ENCODE measurements around the gene AMZ1.
"Not testable (repeated sequence)": the region's sequence is repeated elsewhere in the genome, so short reads cannot be mapped to it uniquely, and the experiment has no call there.

The AMZ1 gene

DNA sequence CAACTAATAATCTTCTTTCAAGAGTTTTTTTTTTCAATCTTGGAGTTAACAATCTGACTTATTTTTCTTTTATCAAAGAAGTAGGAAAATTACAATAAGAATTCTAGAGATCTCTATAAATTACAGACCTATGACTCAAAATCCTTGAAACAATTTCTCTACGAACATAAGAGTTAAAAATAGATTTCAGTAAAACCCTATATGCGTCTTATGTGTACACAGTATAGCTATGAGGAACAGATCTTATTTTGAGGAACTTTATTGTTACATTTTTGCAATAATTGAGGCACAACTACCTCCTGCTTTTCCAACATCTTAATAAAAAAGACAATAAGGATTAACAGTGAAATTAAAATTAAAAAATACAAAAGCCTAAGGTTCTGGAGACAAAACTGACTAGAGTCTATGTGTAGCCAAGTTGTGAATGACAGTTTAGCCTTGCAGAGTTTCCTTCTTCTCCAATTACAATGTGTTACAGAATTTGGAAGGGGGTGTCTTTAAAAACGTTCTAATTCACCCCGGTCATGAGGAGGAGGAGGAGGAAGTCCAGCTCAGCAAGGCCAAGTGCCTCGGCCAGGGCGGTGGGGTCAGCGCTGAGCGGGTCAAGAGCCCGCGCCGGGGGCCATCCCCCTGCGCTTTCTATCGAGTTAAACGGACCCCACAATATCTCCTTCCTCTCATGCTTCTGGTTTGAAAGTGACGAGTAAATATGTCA, 40.5 kb downstream of the AMZ1 start:
- DNase-seq (ENCODE audit: low spot score) = no peak

DNA sequence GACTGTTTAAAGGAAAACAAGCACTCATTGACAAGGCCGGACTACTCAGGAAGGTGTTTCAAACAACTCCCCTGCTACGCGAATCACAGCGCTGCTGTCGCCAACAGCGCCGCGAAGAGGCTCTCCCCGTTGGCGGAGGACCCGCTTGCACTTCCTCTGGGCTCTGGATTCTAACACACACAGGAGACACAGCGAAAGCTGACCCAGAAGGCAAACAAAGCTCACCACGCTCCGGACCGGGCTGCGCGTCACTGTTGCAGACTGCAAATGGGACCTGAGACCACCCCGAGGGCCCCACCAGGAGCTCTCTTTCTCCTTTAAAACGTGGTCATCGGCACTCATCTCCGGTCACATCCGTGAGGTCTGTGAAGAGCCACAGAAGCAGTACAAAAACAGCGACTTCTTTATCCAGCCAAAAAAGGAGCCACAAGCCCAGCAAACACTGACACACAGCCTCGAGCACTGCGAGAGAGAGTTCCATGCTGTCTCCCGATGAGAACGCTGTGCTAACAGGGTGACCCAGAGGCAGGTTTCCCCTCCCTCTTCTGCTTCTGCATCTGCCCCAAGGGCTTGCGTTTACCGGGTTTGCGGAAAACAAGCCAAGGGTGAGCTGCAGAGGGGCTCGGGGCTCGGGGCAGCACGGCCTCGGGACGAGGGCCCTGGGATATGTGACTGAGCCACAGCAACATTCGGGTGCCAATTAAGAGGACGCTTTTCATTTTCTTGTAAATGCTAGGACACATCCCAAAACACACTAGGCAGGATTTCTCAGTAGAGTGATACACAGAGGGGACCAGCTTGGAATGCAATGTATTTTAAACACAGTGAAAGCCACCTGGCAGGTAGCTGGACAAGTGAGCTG, 41.3 kb downstream of the AMZ1 start:
- no peak for DNase-seq (ENCODE audit: low spot score)

DNA sequence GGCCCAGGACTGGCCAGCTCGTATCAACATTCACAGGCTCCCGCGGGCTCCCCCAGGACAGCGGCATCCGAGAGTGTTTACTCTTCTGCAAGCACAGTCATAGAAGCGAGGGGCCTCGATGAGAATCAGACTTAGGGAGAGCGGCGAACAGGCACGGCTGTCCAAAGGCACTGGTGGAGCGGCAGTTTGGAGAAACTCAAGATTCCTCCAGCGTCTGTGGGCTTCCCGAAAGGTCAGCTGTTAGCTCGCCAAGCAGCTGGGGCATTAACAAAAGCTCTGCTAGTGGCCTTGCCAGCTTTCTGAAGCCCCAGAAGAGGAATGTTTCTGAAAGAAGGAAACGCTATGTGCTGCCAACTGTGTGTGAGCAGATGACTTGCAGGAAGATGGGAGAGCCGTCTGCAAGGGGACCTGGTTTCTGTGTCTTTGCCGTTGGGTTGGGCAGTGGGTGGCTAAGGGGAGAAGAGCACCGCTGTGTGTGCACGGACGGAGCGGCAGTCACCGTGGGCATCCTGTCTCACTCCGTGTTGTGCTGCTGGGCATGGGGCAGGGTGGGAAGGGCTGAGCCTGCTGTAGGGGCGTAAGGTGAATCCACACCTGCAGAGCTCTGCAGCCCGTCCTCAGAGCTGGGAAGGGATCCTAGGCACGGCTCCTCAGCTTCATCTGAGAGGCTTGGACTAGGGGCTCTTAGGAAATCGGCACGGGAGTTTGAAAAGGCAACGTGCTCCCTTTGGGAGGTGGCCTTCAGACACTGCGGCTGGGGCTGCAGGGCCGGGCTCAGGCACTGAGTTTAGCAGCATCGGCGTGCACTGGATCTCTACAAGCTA, 42.1 kb downstream of the AMZ1 start:
- DNase-seq (ENCODE audit: low spot score) = no peak

DNA sequence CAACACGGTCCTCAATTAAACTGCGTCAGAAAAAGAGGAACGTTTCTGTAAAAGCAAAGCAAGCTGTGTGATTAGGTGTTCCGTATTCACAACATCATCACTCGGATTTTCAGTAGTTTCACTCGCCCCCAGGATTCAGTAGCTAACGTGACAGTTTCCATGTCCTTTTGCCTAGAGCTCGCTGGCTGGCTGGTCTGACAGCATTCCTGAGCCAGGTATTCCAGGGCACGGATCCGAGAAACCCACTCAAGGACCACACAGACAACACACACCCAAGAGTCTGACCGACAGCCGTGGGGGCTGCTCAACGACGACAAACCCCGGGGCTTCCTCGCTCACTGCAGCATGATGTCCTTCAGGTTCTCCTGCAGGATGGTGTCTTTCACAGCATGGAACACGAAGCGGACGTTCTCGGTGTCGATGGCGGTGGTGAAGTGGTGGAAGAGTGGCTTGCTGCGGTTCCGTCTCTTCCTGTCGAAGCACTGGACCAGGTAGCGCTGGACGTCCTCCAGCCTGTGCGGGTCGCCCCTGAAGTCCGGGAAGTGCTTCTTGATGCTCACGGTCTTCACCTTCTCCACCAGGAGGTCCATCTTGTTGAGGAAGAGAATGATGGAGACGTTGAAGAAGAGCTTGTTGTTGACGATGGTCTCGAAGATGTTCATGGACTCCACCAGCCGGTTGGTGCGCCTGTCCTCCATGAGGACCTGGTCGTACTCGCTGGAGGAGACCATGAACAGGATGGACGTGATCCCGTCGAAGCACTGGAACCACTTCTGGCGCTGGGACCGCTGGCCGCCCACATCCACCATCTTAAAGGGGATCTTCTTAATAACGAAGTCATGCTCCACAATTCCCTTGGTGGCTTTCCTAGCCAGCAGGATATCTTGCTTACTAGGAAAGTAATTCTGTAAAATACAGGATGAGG, 43.1 kb downstream of the AMZ1 start:
- DNase-seq (ENCODE audit: low spot score) = no peak

DNA sequence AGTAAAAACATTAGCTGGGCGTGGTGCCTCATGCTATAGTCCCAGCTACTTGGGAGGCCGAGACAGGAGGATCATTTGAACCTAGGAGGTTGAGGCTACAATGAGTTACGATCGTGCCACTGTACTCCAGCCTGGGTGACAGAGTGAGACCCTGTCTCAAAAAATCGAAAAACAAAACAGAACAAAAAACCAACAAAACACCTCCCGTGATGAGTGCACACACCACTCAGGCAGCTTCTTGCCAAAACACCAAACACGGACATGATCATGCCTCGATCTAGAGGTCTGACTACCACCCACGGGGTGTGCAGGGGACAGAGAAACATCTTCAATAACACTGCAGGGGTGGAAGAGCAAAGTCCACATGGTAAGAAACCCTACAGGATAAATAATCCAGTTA, 44.4 kb downstream of the AMZ1 start:
- DNase-seq (ENCODE audit: low spot score) = no peak

DNA sequence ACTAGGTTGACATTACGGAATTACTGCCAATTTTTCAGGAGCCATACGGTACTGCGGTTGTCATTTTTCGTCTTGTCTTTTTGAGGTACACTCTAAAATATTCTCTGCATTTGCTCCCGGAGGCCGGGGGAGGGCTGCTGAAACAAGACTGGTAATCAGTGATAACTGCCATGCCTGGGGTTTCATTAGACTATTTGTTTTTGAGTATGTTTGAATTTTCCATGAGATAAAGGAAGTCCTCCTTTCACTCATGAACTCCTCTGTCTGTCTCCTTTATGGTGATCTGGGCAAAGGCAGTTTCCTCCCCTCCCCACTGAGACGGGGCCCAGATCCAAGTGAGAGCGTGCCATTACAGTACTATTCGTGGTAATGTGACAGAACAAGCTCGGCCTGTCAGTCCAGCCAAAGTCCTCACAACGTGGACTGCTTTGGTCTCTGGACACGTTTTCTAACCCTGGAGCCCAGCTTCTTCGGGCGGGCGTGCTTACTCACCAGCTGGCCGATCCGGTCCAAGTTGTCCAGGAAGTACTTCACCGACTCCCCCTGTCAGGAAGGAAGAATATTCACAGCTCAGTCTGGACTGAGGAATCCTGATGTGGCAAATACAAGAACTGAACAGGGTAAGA, 45.1 kb downstream of the AMZ1 start:
- DNase-seq (ENCODE audit: low spot score) = no peak

DNA sequence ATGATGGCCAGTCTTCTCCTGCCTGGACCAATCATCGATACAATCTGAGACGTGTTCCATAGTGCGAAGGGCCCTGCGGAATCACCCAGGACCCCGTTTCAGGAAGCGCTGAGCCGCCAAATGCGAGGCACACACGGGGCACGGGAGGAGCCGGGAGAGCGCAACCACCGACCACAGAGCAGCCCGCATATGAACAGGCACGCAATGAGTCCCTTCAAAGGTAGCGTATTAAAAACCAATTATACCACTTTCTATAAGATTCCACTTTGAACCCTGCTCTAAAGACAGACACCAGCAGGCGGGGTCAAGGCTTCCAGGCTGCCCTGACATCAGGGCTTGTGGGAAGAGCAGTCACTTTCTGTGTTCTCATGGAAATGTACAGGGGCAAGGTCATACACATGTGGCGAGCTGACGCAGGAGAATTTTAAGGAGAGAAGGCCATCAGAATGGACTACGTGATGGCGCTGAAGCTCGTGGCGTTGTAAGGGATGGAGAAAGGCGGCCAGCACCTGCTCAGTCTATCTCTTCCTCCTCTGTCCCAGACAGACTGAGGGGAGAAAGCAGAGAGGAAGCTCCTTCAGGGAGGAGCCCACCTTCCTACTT, 46.2 kb downstream of the AMZ1 start:
- DNase-seq (ENCODE audit: low spot score) = no peak

DNA sequence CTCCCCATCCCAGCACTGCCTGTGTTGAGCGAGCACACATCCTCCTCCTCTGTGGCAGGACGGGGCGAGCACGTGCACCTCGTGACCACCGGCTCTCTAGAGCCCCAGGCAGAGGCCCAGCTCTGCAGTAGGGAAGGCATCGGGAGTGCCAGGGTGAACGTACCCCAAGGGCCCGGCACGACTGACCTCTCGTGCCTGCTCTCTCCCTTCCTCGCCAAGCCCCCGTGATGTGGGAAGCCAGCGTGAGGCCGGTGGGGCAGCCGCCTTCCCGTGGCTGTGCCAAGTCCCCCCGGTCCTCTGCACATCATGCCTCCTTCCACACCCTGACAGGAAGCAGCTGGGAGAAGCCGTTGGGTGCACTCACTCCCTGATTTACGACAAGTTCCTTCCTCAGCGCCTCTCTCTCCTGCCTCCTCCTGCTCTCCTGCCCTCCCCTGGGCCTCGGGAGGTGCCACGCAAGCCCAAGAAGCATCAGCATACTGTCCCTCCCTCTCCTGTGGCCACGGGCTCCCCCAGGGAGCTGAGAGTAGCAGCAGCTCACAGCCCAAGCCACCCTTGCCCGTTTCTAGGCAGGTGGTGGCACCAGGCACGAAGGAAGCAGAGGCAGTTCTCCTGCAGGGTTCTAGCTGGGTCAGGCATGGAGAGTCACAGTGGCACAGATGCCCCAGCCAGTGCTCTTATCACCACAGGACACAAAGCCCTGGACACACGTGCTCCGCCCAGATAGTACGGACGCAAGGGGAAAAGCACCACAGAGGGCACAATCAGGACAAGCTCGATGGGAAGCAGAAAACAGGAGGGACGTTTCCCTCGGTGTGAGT, 47.0 kb downstream of the AMZ1 start:
- no peak for DNase-seq (ENCODE audit: low spot score)

DNA sequence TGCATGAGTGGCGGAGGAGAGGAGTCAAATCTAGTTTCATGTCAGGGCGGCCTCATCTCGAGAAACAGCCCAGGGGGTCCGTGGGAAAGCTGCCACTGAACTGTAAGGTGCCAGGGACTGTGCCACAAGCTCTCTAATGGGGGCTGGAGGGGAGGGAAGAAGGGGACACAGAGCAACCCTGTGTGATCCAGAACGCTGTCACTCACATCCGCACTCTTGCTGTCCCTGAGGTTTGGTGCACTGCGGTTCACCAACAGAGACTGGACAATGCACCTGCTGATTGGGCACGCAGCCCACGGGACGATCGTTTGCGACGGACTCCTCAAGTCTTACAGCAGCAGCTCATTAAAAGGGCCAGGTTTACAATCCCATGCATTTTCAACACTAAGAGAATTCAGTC, 47.7 kb downstream of the AMZ1 start:
- DNase-seq (ENCODE audit: low spot score) = no peak

DNA sequence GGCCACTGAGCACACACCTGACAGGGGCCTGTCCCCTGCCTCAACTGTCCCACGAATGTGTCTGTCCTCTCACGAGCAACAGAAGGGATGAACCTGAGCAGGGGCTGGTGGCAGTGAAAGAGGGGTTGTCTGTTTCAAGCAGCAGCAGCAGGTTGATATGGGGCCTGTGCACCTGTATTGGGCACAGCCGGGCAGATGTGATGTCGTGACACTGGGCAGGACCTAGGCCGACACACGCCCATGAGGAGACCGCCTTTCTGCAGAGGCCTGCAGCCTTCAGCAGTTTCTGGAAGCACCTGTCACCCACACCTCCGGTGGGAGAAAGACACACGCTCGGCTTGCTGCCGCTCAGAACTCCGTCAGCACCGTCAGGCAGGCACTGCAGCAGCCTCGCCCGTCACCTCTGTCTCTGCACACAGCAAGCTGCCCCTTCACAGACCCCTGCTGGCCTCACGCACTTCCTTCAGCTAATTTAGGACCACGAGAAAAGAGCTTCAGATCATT, 48.5 kb downstream of the AMZ1 start:
- DNase-seq (ENCODE audit: low spot score) = no peak

DNA sequence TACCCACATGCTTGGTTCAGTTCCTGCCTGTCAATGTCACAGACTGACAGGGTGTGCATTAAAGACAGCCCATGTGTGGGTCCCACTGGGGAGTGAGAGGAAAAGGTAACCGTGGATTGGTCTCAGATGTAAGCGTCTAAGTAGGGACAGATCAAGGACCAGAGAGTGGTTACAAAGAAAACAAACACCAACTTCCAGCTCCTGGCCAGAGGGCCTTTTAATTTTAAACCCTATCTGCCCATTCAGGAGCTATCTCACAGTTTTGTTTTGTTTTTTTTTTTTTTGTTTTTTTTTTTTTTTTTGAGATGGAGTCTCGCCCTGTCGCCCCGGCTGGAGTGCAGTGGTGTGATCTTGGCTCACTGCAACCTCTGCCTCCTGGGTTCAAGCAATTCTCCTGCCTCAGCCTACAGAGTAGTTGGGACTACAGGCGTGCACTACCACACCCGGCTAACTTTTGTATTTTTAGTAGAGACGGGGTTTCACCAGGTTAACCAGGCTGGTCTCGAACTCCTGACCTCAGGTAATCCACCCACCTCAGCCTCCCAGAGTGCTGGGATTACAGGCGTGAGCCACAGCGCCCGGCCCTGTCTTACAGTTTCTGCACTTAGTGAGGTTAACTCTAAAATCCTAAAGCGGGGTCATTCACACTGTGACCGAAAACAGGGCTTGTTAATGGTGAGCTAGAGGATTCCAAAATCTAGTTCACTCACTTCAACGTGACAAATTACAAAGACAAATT, 49.2 kb downstream of the AMZ1 start:
- not testable (repeated sequence) for DNase-seq (ENCODE audit: low spot score)

DNA sequence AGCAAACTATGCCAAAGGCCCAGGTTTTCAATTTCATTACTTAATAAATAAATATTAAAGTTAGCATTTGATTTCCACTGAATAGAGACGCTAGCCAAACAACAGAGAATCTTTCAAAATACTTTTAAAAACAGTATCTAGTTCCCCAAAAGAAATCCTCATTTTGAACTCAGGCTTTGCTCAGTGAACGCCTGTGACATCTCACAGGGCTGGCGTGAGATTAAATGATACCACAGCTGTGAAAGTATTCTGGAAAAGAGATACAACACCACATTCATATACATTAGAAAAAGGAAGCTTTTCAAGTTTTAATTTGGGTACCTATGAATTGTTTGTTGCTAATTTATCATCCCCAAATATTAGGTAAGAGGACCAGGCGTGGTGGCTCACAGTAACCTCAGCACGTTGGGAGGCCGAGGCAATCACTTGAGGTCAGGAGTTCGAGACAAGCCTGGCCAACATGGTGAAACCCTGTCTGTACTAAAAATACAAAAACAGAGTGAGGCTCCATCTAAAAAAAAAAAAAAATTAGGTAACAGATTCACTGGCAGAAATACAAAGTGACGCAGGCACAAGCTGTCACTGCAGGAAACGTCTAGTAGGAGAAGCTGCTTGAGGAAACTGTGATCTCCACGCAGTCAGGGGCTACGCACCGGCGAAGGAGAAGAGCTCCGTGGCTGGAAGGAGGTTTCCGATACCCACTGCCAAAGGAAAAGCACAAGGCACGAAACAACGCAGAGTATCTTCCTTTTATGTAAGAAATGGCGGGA, 50.0 kb downstream of the AMZ1 start:
- no peak for DNase-seq (ENCODE audit: low spot score)

DNA sequence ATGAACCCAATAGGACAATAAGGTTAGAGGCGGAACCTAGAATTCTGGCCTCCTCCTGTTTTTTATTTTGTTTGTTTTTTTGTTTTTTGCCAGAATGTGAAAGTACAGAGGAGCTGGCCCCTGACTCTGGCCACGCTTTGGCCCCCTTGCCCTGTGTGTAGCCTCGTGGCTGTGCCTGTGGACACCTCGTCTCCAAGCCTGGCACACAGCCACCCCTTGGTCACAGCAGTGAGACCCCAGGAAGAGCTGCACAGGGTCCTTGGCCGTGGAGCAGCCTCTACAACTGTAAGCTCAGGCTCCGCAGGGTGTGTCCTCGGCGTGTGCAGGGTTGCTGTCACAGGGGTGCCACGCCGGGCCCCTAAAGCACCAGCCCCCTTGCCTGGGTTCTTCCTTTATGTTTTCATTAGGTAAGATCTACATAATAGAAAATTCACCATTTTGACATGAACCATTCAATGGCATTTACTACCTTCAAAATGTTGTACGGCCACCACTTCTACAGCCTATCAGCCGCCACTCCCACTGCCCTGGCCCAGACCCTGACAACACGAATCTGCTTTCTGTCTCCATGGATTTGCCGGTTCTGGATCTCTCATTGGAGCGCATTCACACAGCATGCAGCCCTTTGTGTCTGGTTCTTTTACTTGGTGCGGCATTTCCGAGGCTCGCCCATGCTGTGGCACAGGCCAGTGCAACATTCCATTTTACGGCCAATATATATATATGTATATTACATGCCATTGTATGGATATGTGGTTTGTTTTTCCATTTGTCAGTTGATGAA, 51.0 kb downstream of the AMZ1 start:
- no peak for DNase-seq (ENCODE audit: low spot score)

DNA sequence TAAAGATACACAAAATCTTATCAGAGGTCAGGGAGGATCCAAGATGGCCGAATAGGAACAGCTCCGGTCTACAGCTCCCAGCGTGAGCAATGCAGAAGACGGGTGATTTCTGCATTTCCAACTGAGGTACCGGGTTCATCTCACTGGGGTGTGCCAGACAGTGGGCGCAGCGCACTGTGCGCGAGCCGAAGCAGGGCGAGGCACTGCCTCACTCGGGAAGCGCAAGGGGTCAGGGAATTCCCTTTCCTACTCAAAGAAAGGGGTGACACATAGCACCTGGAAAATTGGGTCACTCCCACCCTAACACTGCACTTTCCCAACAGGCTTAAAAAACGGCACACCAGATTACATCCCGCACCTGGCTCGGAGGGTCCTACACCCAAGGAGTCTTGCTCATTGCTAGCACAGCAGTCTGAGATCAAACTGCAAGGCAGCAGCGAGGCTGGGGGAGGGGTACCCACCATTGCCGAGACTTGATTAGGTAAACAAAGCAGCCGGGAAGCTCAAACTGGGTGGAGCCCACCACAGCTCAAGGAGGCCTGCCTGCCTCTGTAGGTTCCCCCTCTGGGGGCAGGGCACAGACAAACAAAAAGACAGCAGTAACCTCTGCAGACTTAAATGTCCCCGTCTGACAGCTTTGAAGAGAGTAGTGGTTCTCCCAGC, 55.7 kb downstream of the AMZ1 start:
- not testable (repeated sequence) for DNase-seq (ENCODE audit: low spot score)

DNA sequence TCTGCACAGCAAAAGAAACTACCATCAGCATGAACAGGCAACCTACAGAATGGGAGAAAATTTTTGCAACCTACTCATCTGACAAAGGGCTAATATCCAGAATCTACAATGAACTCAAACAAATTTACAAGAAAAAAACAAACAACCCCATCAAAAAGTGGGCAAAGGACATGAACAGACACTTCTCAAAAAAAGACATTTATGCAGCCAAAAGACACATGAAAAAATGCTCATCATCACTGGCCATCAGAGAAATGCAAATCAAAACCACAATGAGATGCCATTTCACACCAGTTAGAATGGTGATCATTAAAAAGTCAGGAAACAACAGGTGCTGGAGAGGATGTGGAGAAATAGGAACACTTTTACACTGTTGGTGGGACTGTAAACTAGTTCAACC, 60.7 kb downstream of the AMZ1 start:
- DNase-seq (ENCODE audit: low spot score) = not testable (repeated sequence)

DNA sequence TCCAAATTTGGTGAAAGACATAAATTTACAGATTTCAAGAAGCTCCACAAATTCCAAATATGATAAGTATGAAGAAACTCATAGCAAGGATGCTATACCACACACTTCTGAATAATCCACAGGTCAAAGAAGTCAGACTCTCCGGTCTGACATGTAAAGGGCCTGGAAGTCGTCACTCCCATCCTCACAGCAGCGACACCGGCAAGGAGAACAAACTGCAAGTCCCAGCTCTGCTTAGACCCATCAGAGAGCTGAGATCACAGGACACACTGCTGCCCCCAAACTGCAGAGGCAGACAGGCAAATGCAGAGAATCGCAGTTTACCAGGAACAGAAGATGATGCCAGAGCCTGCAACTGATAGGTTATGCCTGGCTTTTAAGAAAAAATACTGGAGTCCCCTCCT, 62.0 kb downstream of the AMZ1 start:
- DNase-seq (ENCODE audit: low spot score) = no peak

DNA sequence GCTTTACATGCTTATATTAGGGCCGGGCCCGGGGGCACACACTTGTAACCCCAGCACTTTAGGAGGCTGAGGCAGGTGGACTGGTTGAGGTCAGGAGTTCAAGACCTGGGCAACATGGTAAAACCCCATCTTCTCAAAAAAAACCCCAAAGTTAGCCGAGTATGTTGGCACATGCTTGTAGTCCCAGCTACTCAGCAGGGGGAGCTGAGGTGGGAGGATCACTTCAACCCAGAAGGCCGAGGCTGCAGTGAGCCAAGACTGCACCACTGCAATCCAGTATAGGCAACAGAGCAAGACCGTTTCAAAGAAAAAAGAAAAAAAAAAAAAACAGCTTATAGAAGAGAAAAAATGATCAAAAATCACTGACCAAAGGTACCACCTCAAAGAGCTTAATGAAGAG, 63.1 kb downstream of the AMZ1 start:
- no peak for DNase-seq (ENCODE audit: low spot score)

Measured in activated CD4-positive, alpha-beta T cell treated with anti-CD3 and anti-CD28 coated beads, Interleukin-2, Interleukin-4, amounts not matched to agents 100 ng/mL and 50 ng/mL, durations not matched to agents 16 hours and 8 hours (primary cell).